ENCODE results near the gene CRYBG1.

CRYBG1 gene

GRCh38 chr6:106360410-106360988, at the start of gene CRYBG1:
TSS of gene CRYBG1 (plus strand) at chr6:106360717. CDS start at chr6:106360909, 192 bp downstream.
- DNase-seq: peak; percentile 86

- no peak for DNase-seq
Measured at GRCh38 chr6:106315765-106316374, 44.6 kb upstream of the CRYBG1 start.

- DNase-seq: no peak
Measured at GRCh38 chr6:106316375-106316766, 44.1 kb upstream of the CRYBG1 start.

- DNase-seq: no peak
Measured at GRCh38 chr6:106318061-106318460, 42.5 kb upstream of the CRYBG1 start.

- DNase-seq: no peak
Measured at GRCh38 chr6:106318851-106319250, 41.7 kb upstream of the CRYBG1 start.

GRCh38 chr6:106321940-106322339, 38.6 kb upstream of the CRYBG1 start:
- no peak for DNase-seq

GRCh38 chr6:106324726-106325335, 35.7 kb upstream of the CRYBG1 start:
- no peak for DNase-seq

GRCh38 chr6:106325336-106326178, 35.0 kb upstream of the CRYBG1 start, which contains the start of gene ATG5:
TSS of gene ATG5 (minus strand) at chr6:106325760. CDS start at chr6:106316208, 9,552 bp downstream.
- peak; percentile 99 for DNase-seq

- peak; percentile 42 for DNase-seq
Measured at GRCh38 chr6:106334646-106335448, 25.7 kb upstream of the CRYBG1 start.

- DNase-seq: peak; percentile 79
Measured at GRCh38 chr6:106339334-106340029, 21.0 kb upstream of the CRYBG1 start.

GRCh38 chr6:106347219-106347618, 13.3 kb upstream of the CRYBG1 start:
- no peak for DNase-seq

GRCh38 chr6:106356378-106356777, 4.1 kb upstream of the CRYBG1 start:
- DNase-seq: no peak

GRCh38 chr6:106359959-106360409, 533 bp upstream of the CRYBG1 start:
- no peak for DNase-seq

- DNase-seq: no peak
Measured at GRCh38 chr6:106360989-106361430, 493 bp downstream of the CRYBG1 start.

- DNase-seq: no peak
Measured at GRCh38 chr6:106363401-106364138, 3.1 kb downstream of the CRYBG1 start.

- DNase-seq: no peak
Measured at GRCh38 chr6:106369739-106370138, 9.2 kb downstream of the CRYBG1 start.

GRCh38 chr6:106370639-106371038, 10.1 kb downstream of the CRYBG1 start:
- DNase-seq: no peak

- no peak for DNase-seq
Measured at GRCh38 chr6:106372838-106373501, 12.5 kb downstream of the CRYBG1 start.

GRCh38 chr6:106373502-106374239, 13.2 kb downstream of the CRYBG1 start:
- DNase-seq: no peak

Data from retina (tissue), 1 donor.